Activated CD8-positive, alpha-beta memory T cell treated with anti-CD3 and anti-CD28 coated beads, Interleukin-2, amount 10 ng/mL, durations not matched to agents 7 days and 5 days (primary cell): ENCODE results near the gene ACKR4. TPM values are rescaled to one million over a fixed set of nuclear protein-coding genes. Genes with fewer than 3 reads are reported as not detected.
"Not testable (repeated sequence)": the region's sequence is repeated elsewhere in the genome, so short reads cannot be mapped to it uniquely, and the experiment has no call there.

Experiments used
- ATAC-seq: fragments of 150-1000 bp; cut with Tn5 transposase; one replicate; pipeline ENCODE4 v1.10.0; 2021; ENCODE audit warnings: moderate library complexity
- CTCF ChIA-PET: fragments of 350-600 bp; sonication (Branson Sonifier 250); formaldehyde crosslinking; loops from one replicate; lab custom pipeline; 2021; ENCODE audit warnings: antibody characterized with exemption; lab: Charles Lee
- DNase-seq: peaks from one replicate; pipeline ENCODE4 v3.0.0-alpha.2; 2020
- H3K27ac Mint-ChIP-seq: one replicate; pipeline ENCODE4 v1.8.0; 2021; ENCODE audit warnings: mild to moderate bottlenecking, mixed read lengths
- H3K27me3 Mint-ChIP-seq: one replicate; pipeline ENCODE4 v1.8.0; 2021; ENCODE audit warnings: mixed read lengths
- H3K36me3 Mint-ChIP-seq: one replicate; pipeline ENCODE4 v1.8.0; 2021; ENCODE audit warnings: mild to moderate bottlenecking, mixed read lengths
- H3K4me1 Mint-ChIP-seq: one replicate; pipeline ENCODE4 v1.8.0; 2021; ENCODE audit warnings: mixed read lengths
- H3K4me3 Mint-ChIP-seq: one replicate; pipeline ENCODE4 v1.8.0; 2021; ENCODE audit warnings: mild to moderate bottlenecking, moderate library complexity, mixed read lengths
- H3K9me3 Mint-ChIP-seq: one replicate; pipeline ENCODE4 v1.8.0; 2022; ENCODE audit warnings: low read depth, mixed read lengths
- total RNA-seq, 2 experiments: library from RNA; stranded (reverse); gene quantifications; one replicate each; pipeline ENCODE4 v1.2.3, GENCODE V29; 2021

ACKR4 gene
- total RNA-seq: not detected

DNA sequence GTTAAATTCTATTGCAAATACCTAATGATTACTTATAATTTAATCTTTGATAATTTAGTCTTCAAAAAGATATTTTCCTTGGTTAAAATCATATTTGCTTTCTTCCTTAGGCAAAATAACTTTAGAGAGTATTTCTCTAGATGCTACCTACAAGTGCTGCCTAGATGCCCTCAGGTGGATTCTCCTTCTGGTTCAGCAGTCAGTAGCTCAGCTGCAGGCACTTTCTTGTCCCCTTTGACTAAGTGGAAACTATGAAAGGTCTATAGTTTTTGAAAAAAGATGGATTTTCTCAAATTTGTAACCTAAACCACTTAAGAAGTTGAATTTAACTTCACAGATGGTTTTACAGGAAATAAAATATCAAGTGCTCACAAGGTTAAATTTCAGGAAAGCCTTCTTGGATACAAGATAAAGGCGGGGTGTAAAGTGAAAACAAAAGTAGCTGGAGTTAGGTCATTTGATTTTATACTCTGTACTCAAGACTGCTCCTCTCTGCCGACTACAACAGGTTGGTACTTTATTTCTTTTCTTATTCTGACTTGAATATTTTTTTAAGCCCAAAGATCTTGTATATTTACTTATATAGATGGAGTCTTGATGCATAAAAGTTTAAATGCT is at the start of gene ACKR4:
ACKR4 (plus strand) TSS at position 455 of the 618 bp plus-strand sequence. CDS start 3,128 bp downstream, outside the sequence.
- DNase-seq (no peak), ATAC-seq (no peak)
- Mint-ChIP-seq H3K27ac (no peak within 1 kb of the TSS), H3K4me1 (peaks cover 1% of the 10 kb centered on the region), H3K4me3 (no peak within 1 kb of the TSS), H3K36me3 (peaks cover 16% of the 10 kb centered on the region), H3K27me3 (no peaks in the 10 kb centered on the region), H3K9me3 (no peaks in the 10 kb centered on the region)
- CTCF ChIA-PET: no interaction called here

DNA sequence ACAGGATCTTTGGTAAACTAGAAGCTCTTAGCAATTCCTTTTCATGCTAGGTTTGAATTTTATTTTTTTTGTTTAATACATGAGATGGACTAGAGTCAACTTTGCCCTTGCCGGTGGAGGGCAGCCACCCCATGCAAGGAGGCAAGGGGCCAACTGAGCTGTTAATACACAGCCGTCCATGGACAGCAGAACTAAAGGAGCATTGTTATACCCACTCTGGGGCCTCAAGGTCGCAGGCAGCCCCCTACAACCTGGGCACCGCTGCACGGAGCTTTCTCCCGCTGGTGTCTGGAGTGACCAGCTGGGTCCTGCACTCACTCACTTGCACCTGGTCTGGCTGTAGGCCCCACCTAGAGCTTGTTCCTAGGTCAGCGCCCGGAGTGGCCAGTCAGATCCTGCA is 47.9 kb upstream of the ACKR4 start:
- Mint-ChIP-seq H3K27ac (no peak overlapping the region), H3K27me3 (no peaks in the 10 kb centered on the region), H3K9me3 (no peaks in the 10 kb centered on the region), H3K4me1 (peaks cover 28% of the 10 kb centered on the region), H3K36me3 (peaks cover 3% of the 10 kb centered on the region), H3K4me3 (no peak overlapping the region)
- no peak for ATAC-seq
- no peak for DNase-seq
- CTCF ChIA-PET: interaction anchor here (0.8 to 3.6 kb wide), 3 partner anchors 8 to 12 kb away, joined by 3 to 24 read pairs (median 5); no protein-coding TSS in a partner anchor

DNA sequence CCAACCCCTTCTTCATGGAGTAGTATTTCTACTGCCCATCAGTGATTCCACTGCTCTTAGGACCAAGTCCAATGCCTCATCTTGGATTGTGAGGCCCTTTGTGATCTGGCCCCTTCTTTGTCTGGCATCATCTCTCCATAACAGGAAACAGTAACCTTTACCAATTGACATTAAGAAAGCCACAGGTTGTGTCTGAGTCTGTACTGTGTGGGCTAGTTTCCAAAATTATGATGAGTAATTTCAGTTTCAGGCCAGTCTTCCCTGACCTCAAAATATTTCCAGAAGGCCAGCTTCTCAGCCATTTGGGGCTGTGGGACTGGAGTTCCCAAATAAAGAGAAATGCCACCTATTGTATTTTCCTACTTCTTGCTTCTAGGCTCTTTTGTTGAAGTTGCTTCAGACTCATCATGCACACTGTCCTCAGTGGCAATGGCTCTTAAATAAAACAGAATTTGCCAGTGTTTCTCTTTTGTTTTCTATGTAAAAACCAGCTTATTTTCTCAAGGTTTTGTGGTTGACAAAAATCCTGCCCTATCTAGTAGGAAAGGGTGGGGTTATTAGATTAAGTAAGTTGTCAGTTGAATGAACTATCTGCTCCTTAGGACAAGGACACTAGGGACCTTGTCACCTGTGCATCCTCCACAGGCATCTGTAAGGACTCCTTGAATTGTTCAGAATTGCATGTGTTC is 47.0 kb upstream of the ACKR4 start:
- peaks cover 3% of the 10 kb centered on the region for H3K36me3 Mint-ChIP-seq
- DNase-seq (no peak), ATAC-seq (peak; percentile 77)
- H3K9me3 Mint-ChIP-seq: no peaks in the 10 kb centered on the region
- no peak overlapping the region for H3K4me3 Mint-ChIP-seq
- CTCF ChIA-PET: interaction anchor here (1.1 to 3.6 kb wide), 2 partner anchors 13 to 92 kb away, joined by 5 to 24 read pairs; no protein-coding TSS in a partner anchor
- peaks cover 26% of the 10 kb centered on the region for H3K4me1 Mint-ChIP-seq
- H3K27me3 Mint-ChIP-seq: no peaks in the 10 kb centered on the region
- H3K27ac Mint-ChIP-seq: peak overlapping the region; percentile 54

DNA sequence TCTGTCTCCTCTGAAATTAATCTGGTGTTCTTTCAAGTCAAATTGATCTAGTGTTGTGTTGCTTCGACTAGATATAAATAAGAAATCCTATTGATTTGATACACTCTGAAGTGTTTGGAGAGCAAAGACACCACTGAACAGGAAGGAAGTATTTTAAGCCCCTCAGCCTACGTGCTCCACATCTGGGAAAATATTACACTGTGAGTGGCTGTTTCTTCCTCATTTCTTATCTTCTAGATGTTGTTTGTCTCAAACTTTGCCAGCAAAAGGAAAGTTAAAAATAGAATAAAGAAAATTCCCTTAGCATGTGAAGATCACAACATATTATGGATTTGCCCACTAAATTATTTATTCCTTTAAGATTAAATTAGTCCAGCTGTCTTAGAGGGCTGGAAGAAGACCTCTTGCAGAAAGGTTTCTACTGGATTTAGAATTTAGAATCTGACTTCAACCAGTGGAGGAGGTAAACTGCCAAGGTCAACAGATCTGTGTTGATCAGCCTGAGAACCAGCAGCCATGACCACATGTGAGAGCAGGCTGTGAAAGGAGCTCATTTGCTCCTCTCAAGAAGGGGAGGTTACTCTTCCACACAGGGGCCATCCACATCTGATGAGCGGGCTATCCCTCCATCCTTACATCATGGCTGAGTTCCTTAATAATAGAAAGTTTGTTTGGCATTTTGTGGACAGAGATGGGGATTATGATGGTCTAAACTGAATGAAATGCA is 46.3 kb upstream of the ACKR4 start:
- CTCF ChIA-PET: interaction anchor here (1.1 to 3.6 kb wide), 2 partner anchors 14 to 91 kb away, joined by 5 to 24 read pairs; no protein-coding TSS in a partner anchor
- no peak for ATAC-seq

DNA sequence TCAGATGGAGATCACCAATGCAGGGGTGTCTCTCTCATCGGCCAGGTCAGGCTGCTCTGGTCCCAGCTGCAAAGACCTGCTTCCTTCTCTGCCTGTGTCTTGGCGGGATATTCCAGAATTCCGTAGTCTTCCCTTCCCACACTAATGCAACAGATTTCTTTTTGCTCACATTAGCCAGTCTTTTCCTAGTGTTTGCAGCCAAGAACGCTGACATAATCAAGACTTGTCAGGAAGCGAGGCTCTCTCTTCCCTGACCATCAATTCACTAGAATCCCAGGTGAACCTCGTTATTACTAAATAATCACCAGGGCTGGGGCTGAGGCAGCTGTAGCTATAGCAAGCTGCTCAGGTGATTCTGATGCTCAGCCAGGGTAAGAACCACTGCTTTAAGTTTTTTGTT is 43.2 kb upstream of the ACKR4 start:
- H3K4me3 Mint-ChIP-seq: no peak overlapping the region
- no peak for DNase-seq
- peaks cover 2% of the 10 kb centered on the region for H3K36me3 Mint-ChIP-seq
- peaks cover 21% of the 10 kb centered on the region for H3K4me1 Mint-ChIP-seq
- ATAC-seq: no peak
- H3K9me3 Mint-ChIP-seq: no peaks in the 10 kb centered on the region
- H3K27ac Mint-ChIP-seq: no peak overlapping the region
- CTCF ChIA-PET: no interaction called here
- H3K27me3 Mint-ChIP-seq: no peaks in the 10 kb centered on the region

More for the DNA sequence above, 46.3 kb upstream of the ACKR4 start:
- Mint-ChIP-seq H3K27me3 (no peaks in the 10 kb centered on the region), H3K4me3 (no peak overlapping the region), H3K36me3 (peaks cover 1% of the 10 kb centered on the region), H3K4me1 (peaks cover 24% of the 10 kb centered on the region), H3K9me3 (no peaks in the 10 kb centered on the region), H3K27ac (no peak overlapping the region)
- DNase-seq: no peak

DNA sequence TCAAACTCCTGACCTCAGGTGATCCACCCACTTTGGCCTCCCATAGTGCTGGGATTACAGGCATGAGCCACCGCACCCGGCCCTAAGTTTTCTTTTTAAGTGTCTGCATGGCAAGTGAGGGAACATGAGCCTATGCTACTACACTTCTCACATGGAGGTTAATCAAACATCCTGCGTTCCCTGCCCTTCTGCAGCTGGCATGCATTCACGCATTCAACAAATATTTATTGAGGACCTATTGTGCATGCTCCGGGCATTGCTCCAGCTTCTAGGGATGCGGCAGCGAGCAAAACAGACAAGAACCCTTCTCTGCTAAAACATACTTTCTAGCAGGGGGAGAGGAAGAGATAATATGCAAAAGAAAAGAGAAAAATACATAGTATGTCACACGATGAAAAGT is 42.6 kb upstream of the ACKR4 start:
- no peak for ATAC-seq
- no peak for DNase-seq
- H3K4me3 Mint-ChIP-seq: no peak overlapping the region
- no peak overlapping the region for H3K27ac Mint-ChIP-seq
- peaks cover 17% of the 10 kb centered on the region for H3K4me1 Mint-ChIP-seq
- no peaks in the 10 kb centered on the region for H3K27me3 Mint-ChIP-seq
- CTCF ChIA-PET: no interaction called here
- no peaks in the 10 kb centered on the region for H3K9me3 Mint-ChIP-seq
- H3K36me3 Mint-ChIP-seq: peaks cover 2% of the 10 kb centered on the region

DNA sequence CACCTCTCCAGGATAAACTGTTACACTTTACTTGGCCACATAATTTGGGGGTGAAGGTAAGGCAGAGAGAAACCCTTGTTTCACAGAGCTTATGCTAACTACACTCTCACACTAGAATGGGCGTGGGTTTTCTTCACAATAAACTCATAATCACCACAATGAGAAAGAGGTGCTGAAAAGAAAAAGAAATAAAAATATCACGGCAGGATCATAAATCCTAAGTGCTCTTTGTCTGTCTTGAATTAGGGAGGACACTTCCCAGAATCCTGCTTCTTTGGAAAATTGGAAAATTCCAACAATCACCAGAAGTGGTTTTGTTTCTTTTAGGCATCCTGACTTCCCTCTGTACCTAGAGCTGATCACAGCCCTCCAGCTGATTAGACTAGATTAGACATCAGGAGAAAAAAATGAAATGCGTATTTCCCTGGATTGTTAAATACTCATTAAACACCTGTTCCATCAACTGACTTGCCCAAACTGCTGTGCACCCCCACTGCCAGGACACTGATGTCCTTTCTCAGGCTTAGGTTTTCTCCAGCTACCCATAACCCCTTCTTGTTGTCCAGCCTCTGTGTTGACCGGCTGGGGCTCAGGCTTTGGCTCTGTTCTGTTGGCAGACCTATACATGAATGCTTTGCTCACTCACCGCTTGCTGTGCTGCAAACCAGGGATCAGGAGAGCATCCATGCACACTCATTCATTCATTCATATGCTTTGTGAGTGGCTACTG is 41.6 kb upstream of the ACKR4 start:
- no peak overlapping the region for H3K27ac Mint-ChIP-seq

DNA sequence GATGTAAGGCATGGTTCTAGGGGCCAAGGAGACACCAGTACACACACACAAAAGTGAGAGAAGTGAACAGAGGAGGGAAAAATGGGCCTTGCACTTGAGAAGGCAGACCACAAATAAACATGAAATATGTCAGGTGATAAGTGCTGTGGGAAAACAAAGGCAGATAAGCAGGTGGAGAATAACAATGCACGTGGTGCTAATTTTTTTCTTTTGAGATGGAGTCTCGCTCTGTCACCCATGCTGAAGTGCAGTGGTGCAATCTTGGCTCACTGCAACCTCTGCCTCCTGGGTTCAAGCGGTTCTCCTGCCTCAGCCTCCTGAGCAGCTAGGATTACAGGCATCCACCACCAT is 41.1 kb upstream of the ACKR4 start:
- H3K4me3 Mint-ChIP-seq, H3K9me3 Mint-ChIP-seq, H3K27ac Mint-ChIP-seq, H3K27me3 Mint-ChIP-seq, DNase-seq, H3K4me1 Mint-ChIP-seq, ATAC-seq, H3K36me3 Mint-ChIP-seq: not testable (repeated sequence)
- CTCF ChIA-PET: interaction anchor here (1.1 kb wide), 1 partner anchor 20 kb away, joined by 3 read pairs; no protein-coding TSS in a partner anchor

More for the DNA sequence above, 41.6 kb upstream of the ACKR4 start:
- CTCF ChIA-PET: no interaction called here
- Mint-ChIP-seq H3K4me3 (no peak overlapping the region), H3K4me1 (peaks cover 7% of the 10 kb centered on the region), H3K9me3 (no peaks in the 10 kb centered on the region), H3K27me3 (no peaks in the 10 kb centered on the region), H3K36me3 (peaks cover 2% of the 10 kb centered on the region)
- DNase-seq (no peak), ATAC-seq (no peak)

DNA sequence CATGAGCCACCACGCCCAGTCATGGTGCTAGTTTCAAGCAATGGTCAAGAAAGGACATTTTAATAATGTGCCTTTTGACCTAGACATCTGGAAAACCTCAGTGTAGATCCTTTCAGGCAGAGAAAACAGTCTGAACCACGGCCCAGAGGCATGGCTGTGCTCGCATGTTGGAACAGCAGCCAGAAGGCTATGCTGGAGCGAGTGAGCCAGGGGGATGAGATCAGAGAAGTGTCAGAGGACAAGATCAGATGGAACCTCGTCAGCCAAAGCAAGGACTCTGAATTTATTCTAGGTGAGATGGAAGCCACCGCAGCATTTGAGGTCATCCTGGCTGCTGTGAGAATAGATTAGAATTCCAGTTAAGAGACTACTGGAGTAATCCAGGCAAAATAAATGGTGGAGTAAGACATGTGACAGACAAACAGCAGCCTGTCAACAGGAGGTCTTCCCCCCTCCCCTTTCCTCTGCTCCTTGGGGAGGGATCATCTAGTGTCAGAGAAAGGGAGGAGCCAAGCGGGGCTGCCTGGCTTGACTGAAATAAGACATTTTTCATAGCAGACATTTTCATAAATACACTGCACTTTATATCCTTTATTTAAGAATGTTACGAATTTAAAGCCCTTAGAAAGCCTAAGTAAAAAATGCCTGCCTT is 40.4 kb upstream of the ACKR4 start:
- Mint-ChIP-seq H3K4me3 (no peak overlapping the region), H3K27ac (no peak overlapping the region), H3K4me1 (no peaks in the 10 kb centered on the region), H3K9me3 (no peaks in the 10 kb centered on the region), H3K36me3 (peaks cover 2% of the 10 kb centered on the region), H3K27me3 (no peaks in the 10 kb centered on the region)
- DNase-seq (no peak), ATAC-seq (no peak)
- CTCF ChIA-PET: interaction anchor here (0.9 to 1.1 kb wide), 2 partner anchors 8 to 20 kb away, joined by 3 to 5 read pairs; no protein-coding TSS in a partner anchor

DNA sequence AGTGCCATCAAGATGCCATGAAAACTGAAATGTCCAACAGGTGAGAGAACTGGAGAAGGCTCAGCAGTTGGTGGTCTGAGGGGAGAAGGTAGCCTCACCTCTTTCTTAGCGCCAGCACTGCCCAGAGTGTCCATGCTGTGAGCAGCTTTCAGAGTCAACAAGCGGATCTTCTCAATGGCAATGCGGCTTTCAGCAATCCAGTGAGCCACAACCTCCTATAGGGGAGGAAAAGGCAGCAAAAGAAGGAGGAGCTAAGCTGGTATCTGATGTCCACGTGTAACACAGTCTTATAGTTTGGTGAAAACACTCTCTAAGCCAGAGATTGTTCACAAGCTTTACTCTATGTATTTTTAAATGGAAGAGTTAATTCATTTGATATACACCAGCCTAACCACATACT is 36.1 kb upstream of the ACKR4 start:
- no peaks in the 10 kb centered on the region for H3K27me3 Mint-ChIP-seq
- DNase-seq (no peak), ATAC-seq (no peak)
- no peaks in the 10 kb centered on the region for H3K4me1 Mint-ChIP-seq
- H3K36me3 Mint-ChIP-seq: peaks cover 12% of the 10 kb centered on the region
- no peaks in the 10 kb centered on the region for H3K9me3 Mint-ChIP-seq
- CTCF ChIA-PET: no interaction called here
- H3K4me3 Mint-ChIP-seq: no peak overlapping the region
- H3K27ac Mint-ChIP-seq: no peak overlapping the region

DNA sequence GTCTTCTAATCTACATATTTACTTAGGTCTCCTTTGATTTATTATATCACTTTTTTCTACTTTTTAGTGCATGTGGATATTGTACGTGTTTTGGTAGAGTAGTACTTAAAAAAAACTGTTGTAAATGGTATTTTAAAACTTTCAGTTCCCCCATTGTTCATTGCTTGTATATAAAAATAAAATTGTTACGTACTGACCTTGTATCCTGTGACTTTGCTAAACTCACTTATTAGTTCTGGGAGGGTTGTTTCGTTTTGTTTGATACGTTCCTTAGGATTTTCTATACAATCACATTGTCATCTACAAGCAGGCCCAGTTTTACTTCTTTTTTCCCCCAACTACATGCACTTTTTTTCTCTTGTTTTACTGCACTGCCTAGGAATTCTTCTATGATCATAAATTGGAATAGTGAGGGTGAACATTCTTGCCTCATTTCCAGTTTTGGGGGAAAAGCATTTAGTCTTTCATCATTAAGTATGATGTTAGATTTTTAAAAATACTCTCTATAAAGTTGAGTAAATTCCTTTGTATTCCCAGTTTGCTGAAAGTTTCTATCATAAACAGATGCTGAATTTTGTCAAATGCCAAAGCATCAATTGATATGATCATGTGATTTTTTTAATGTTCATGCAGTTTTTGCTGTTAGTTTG is 33.5 kb upstream of the ACKR4 start:
- Mint-ChIP-seq H3K27me3 (no peaks in the 10 kb centered on the region), H3K9me3 (no peaks in the 10 kb centered on the region), H3K36me3 (peaks cover 11% of the 10 kb centered on the region), H3K4me1 (peaks cover 1% of the 10 kb centered on the region), H3K4me3 (no peak overlapping the region), H3K27ac (no peak overlapping the region)
- no peak for ATAC-seq
- CTCF ChIA-PET: no interaction called here
- DNase-seq: no peak

DNA sequence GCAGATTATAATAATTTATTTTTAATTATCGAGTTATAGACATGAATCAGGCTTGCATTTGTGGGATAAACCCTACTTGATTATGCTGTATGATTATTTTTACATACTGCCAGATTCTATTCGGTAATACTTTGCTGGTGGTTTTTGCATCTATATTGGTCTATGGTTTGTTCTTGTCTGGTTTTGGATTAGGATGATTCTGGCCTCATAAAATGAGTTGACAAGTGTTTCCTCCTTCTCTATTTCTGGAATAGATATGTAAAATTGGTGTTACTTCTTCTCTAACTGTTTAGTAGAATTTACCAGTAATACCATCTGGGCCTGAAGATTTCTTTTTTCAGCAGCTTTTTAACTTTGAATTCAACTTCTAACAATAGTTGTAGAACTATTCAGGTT is 33.0 kb upstream of the ACKR4 start:
- no peaks in the 10 kb centered on the region for H3K27me3 Mint-ChIP-seq
- peaks cover 11% of the 10 kb centered on the region for H3K36me3 Mint-ChIP-seq
- no peaks in the 10 kb centered on the region for H3K9me3 Mint-ChIP-seq
- H3K4me1 Mint-ChIP-seq: peaks cover 3% of the 10 kb centered on the region
- H3K4me3 Mint-ChIP-seq: no peak overlapping the region
- DNase-seq: no peak
- ATAC-seq: no peak
- CTCF ChIA-PET: no interaction called here
- H3K27ac Mint-ChIP-seq: no peak overlapping the region
